ENCODE results near the gene AGBL5. TPM values are rescaled to one million over a fixed set of nuclear protein-coding genes. Genes with fewer than 3 reads are reported as not detected.

Gene AGBL5
- total and polyA plus RNA-seq, 9 of the 15 experiments (the other 6 are each of a cell fraction or from before 2014, with no cell fraction given): 3.3 to 52.7 (median 26.2) TPM

DNA sequence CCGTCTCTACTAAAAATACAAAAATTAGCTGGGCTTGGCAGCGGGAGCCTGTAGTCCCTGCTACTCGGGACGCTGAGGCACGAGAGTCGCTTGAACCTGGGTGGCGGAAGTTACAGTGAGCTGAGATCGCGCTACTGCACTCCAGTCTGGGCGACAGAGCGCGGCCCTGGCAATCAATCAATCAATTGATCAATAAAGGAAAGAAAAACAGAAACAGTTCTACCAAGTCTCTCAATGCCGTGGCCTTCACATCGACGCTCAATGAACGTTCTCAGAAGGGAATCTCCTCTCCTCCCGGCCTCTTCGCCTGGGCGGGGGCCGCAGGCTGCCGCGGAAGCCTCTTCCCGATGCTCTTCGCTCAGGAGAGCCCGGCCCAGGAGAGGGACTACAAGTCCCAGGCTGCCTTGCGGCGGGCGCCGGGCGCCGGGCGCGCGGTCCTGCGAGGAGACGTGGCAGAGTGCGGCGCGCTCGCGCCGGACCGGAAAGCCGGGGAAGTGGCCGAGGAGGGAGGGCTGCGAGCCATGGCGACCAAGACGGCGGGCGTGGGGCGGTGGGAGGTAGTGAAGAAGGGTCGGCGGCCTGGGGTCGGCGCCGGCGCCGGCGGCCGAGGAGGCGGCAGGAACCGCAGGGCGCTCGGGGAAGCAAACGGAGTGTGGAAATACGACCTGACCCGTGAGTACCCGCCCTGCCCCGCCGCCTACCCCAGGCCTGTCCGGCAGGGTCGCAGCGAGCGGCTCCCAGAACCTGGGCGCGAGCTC lies 18.8 kb upstream of the AGBL5 start, which contains the start of gene TMEM214 (continued):
- TF ChIP-seq, protein P1, sequence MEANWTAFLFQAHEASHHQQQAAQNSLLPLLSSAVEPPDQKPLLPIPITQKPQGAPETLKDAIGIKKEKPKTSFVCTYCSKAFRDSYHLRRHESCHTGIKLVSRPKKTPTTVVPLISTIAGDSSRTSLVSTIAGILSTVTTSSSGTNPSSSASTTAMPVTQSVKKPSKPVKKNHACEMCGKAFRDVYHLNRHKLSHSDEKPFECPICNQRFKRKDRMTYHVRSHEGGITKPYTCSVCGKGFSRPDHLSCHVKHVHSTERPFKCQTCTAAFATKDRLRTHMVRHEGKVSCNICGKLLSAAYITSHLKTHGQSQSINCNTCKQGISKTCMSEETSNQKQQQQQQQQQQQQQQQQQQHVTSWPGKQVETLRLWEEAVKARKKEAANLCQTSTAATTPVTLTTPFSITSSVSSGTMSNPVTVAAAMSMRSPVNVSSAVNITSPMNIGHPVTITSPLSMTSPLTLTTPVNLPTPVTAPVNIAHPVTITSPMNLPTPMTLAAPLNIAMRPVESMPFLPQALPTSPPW (CRISPR knock-in tag; IDR thresholded peaks at IDR 0.05): peak; percentile 58
- TF ChIP-seq, protein P2, sequence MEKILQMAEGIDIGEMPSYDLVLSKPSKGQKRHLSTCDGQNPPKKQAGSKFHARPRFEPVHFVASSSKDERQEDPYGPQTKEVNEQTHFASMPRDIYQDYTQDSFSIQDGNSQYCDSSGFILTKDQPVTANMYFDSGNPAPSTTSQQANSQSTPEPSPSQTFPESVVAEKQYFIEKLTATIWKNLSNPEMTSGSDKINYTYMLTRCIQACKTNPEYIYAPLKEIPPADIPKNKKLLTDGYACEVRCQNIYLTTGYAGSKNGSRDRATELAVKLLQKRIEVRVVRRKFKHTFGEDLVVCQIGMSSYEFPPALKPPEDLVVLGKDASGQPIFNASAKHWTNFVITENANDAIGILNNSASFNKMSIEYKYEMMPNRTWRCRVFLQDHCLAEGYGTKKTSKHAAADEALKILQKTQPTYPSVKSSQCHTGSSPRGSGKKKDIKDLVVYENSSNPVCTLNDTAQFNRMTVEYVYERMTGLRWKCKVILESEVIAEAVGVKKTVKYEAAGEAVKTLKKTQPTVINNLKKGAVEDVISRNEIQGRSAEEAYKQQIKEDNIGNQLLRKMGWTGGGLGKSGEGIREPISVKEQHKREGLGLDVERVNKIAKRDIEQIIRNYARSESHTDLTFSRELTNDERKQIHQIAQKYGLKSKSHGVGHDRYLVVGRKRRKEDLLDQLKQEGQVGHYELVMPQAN (IDR thresholded peaks at IDR 0.05; ENCODE audit: borderline replicate concordance): peak; percentile 22; the same call in 1 of the 2 replicates
- no peak for TF ChIP-seq L3MBTL2 (IDR thresholded peaks at IDR 0.05)
- no peak for TF ChIP-seq E2F3 (CRISPR knock-in tag; IDR thresholded peaks at IDR 0.05)
- peak; percentile 84 for TF ChIP-seq U2AF1 (optimal IDR thresholded peaks at IDR 0.05; ENCODE audit: low read depth, low read length)
- peak; percentile 46 for TF ChIP-seq EGR1 (conservative IDR thresholded peaks at IDR 0.05)
- TF ChIP-seq ETV5 (CRISPR knock-in tag; IDR thresholded peaks at IDR 0.05; ENCODE audit: low read depth): peak; percentile 20
- peak; percentile 79 for TF ChIP-seq TBP (optimal IDR thresholded peaks at IDR 0.05; ENCODE audit: low read depth, low read length)
- TF ChIP-seq SMARCC2 (IDR thresholded peaks at IDR 0.05; ENCODE audit: low read depth): no peak
- TF ChIP-seq PTRF (tag; IDR thresholded peaks at IDR 0.05): no peak
- TF ChIP-seq ZNF263 (CRISPR knock-in tag; IDR thresholded peaks at IDR 0.05; ENCODE audit: borderline replicate concordance): peak; percentile 63
- no peak for TF ChIP-seq EHMT2 (IDR thresholded peaks at IDR 0.05)
- 0 out of 2 replicates have a peak, but pooled peaks have one; percentile 24 for TF ChIP-seq ARID1B (IDR thresholded peaks at IDR 0.05)
- peak; percentile 91 for TF ChIP-seq EP400 (IDR thresholded peaks at IDR 0.05)
- TF ChIP-seq, protein P3, sequence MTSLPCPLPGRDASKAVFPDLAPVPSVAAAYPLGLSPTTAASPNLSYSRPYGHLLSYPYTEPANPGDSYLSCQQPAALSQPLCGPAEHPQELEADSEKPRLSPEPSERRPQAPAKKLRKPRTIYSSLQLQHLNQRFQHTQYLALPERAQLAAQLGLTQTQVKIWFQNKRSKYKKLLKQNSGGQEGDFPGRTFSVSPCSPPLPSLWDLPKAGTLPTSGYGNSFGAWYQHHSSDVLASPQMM (CRISPR knock-in tag; IDR thresholded peaks at IDR 0.05): no peak
- peak; percentile 19; the same call in 1 of the 2 replicates for TF ChIP-seq ZNF76 (CRISPR knock-in tag; IDR thresholded peaks at IDR 0.05; ENCODE audit: borderline replicate concordance)
- no peak for TF ChIP-seq CBFA2T2 (conservative IDR thresholded peaks at IDR 0.05)
- no peak for TF ChIP-seq MTA2 (IDR thresholded peaks at IDR 0.05; ENCODE audit: low read depth)
- TF ChIP-seq, protein P4, sequence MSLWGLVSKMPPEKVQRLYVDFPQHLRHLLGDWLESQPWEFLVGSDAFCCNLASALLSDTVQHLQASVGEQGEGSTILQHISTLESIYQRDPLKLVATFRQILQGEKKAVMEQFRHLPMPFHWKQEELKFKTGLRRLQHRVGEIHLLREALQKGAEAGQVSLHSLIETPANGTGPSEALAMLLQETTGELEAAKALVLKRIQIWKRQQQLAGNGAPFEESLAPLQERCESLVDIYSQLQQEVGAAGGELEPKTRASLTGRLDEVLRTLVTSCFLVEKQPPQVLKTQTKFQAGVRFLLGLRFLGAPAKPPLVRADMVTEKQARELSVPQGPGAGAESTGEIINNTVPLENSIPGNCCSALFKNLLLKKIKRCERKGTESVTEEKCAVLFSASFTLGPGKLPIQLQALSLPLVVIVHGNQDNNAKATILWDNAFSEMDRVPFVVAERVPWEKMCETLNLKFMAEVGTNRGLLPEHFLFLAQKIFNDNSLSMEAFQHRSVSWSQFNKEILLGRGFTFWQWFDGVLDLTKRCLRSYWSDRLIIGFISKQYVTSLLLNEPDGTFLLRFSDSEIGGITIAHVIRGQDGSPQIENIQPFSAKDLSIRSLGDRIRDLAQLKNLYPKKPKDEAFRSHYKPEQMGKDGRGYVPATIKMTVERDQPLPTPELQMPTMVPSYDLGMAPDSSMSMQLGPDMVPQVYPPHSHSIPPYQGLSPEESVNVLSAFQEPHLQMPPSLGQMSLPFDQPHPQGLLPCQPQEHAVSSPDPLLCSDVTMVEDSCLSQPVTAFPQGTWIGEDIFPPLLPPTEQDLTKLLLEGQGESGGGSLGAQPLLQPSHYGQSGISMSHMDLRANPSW (CRISPR knock-in tag; IDR thresholded peaks at IDR 0.05): no peak
- TF ChIP-seq NR2C2 (CRISPR knock-in tag; IDR thresholded peaks at IDR 0.05): no peak; the same call in 1 of the 2 replicates
- TF ChIP-seq NR2C2 (tag; IDR thresholded peaks at IDR 0.05): peak; percentile 83
- no peak for TF ChIP-seq RBM15 (IDR thresholded peaks at IDR 0.05; ENCODE audit: insufficient read depth, low read length)
- TF ChIP-seq ZZZ3 (IDR thresholded peaks at IDR 0.05): no peak
